ENCODE measurements around the gene PGM2L1.
"Not testable (repeated sequence)": the region's sequence is repeated elsewhere in the genome, so short reads cannot be mapped to it uniquely, and the experiment has no call there.

PGM2L1 gene
- total RNA-seq = 60.5 to 72.6 reads per million in 2 experiments

DNA sequence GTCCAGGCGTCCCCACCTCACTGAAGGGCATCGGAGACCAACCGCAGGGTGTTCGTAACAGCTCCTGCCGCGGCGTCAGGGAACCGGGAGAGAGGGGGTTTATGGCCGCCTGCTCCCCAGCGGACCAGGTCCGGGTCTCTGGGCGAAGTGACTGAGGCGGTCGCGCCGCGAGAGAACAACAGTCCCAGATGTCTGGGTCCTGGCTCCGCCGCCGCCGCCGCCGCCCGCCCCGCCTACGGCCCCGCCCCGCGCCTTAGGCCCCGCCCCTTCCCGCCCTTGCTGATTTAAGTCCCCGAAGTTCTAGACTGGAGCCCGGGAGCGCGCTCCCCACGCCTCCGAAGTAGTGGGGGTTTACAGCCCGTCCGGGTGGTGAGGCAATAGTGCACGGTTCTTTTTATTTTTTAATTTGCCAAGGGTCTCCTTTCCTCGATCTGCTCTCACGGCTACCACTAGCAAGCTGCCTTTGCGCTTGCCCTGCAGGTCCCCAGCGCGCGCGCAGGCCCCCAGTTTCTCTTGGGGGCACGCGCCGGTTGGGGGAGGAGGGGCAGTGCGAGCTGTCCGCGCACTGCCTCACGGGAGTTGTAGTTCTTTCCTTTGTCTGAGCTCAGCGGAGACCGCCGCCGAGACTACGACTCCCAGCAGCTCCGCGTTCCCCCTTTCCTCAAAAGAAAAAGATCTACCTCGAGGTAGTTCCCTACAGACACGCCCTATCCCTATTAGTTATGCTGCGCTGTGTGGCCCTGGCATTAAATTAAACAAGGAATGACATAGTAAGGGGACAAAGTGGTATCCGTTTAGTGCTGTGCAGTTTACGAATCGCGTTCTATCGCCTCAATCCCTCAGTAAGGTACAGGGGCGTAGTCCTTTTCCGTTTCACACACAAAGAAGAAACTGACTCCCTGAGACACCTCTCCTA lies at the start of gene PGM2L1:
PGM2L1 (minus strand) TSS at position 190 of the 916 bp plus-strand sequence. CDS start 272 bp downstream, outside the sequence.
- peak; percentile 89 for DNase-seq (ENCODE audit: low read depth)

DNA sequence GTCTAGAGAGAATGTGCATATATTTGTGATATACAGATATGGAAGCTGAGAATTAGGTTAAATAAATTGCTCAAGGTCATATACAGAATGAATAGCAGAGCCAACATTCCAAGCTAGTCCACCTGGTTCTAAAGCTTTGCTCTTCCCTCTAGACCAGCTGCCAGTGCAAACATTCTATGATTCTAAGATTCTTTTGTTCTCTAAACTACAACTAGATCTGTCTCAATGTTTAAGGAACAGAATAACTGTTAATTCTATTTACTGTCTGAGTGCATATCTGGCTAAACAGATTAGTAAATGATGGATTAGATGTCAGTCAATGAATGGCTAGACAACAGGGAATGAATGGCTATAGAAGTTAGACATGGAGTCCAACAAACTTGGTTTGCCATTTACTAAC lies 49.5 kb upstream of the PGM2L1 start:
- no peak for DNase-seq (ENCODE audit: low read depth)

DNA sequence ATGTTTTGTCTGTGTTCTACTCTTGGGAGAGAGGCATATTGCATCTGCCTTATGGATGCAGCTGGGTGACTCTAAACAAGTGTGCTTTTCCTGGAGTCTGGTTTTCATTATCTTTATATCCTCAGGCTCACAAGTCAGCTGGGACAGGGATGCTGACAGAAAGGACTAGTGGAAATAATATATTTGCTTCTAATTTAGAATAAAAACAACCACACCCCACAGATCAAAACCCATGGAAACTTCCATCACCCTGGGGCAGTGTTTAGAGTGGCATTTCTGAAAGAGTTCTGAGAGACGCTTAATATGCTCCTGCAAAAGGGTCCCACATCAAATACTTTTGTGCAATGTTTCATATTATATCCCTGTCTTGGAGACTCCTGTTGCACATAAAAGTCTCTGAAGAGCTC lies 48.3 kb upstream of the PGM2L1 start:
- DNase-seq (ENCODE audit: low read depth) = no peak

DNA sequence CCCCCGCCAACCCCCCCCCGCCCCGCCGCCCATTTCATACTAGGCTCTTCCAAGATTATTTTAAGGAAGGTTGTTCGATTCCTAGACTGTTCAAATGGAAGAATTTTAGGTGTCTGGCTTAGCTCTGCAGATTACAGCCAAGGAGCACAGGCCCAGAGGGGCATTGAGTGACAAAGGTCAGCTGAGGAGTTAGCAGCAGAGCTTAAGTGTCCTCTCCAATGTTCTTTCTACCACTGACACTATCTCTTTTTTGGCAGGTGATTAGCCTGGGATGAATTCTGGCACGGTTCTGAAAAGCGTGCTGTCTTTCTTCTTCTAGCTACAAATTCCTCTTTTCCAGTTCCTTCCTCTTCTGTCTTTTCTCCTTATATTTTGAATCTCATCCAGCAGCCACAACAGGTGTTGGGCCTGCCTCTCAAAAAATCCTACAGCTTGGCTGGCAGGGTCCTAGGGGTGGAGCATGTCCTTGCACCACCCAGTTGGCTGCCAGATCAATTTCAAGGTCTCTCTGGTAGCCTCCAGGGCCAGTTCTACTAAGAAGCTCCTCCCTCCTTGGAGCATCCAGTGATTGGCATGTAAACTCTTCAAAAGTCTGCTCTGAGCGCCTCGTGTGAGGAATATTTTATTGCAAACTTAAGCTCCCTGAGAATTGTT lies 46.1 kb upstream of the PGM2L1 start:
- no peak for DNase-seq (ENCODE audit: low read depth)

DNA sequence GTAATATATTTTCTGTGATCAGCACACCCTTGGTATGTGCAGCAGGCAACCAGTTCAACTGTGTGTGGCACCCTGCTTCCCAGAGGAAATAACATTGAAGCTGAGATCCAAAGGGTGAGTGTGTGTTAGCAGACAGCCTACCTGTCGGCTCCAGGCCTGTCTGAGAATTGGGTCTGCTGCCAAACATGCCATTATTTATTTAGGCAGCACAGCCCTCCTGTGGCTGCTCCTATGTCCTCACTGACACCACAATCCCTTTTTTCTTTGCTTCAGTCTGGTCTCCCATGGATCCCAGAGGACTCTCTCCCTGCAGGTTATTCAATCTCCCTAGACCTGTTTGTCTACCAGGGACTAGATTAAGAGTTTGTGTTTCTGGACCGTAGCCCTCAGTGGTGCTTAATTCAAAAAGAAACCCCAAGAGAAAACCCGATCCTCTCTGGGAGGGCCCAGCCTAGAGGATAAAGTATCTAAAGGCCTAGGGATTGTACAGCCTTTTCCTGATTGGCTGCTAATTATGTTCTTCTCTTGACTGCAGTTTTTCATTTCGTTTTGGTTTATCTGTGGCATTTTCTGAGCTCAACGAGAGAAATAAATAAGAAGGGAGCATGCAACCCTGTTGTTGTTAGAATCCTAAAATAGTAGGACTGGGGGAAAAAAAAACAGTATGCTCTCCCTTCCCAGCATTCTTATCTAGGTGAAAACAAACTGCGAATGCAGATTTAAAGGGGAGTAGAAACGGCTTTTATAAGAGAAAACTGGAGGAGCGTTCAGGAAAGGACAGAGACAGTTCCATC lies 45.0 kb upstream of the PGM2L1 start:
- no peak for DNase-seq (ENCODE audit: low read depth)

DNA sequence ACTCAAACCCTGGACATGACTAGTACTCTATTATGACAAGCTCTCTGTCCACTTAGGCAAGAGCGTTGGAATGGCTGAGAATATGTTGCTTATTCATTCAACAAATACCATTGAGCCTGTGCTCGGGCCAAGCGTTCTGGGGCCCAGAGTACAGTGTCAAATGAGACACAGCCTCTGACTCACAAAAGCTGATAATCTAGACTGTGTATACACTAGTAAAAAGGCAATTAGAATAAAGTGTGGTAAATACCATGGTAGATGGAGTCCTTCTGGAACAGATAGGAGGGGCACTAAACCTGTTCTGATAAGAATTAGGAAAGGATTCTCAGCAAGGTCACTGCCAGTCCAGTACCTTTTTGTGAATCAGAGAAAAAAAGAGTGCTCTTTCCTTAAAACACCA lies 44.4 kb upstream of the PGM2L1 start:
- no peak for DNase-seq (ENCODE audit: low read depth)

DNA sequence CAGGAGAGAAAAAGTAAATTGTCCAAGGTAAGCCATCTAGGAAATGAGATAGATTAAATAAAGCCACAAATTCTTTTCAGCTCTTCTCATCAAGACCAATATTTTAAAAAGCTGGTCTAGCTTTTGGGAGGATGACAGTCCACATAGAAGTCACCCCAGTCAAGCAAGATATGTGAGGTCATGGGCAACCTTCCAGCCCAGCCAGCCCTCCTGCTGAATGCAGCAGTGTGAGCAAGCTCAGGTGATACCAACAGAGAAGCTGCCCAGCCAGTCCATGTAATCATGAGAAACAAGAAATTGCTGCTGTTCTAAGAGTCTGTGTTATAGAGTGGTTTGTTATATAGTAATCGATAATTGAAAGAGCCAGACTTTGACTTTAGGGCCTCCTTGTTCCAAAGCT lies 40.4 kb upstream of the PGM2L1 start:
- no peak for DNase-seq (ENCODE audit: low read depth)

DNA sequence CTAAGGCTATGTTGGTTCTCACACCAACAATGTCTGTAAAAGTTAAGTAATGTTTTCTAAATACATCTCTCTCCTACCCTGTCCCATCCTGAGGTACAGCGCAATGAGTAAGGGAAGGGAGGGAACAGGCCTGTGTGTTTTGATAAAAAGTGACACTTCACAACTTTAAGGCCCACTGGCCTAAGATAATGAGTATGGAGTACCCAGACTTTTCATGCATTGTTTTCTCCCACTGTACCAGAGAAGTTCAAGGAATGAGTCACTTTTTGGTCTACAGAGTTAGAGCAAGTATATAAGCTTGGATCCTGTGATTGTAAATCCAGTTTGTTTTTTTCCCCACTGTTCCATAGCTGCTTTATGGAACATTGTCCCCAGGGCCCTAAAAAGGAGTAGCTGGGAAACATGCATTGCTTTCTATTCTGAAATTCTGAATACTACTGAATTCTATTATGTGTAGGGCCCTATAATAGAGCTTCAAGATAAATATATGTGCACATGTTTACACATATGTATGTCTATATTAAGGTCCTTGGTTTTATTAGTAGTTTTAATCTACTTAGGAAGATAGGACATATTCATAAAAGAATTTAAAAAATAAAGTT lies 39.3 kb upstream of the PGM2L1 start:
- no peak for DNase-seq (ENCODE audit: low read depth)

DNA sequence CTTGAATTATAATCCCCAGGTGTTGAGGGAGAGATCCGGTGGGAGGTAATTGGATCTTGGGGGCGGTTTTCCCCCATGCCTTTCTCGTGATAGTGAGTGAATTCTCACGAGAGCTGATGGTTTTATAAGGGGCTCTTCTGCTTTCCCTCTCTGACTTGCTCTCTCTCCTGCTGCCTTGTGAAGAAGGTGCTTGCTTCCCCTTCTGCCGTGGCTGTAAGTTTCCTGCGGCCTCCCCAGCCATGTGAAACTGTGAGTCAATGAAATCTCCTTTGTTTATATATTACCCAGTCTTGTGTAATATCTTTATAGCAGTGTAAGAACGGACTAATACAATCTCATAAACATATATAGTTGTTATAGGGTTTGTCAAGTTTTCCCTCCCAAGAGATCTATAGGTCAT lies 36.3 kb upstream of the PGM2L1 start:
- no peak for DNase-seq (ENCODE audit: low read depth)

DNA sequence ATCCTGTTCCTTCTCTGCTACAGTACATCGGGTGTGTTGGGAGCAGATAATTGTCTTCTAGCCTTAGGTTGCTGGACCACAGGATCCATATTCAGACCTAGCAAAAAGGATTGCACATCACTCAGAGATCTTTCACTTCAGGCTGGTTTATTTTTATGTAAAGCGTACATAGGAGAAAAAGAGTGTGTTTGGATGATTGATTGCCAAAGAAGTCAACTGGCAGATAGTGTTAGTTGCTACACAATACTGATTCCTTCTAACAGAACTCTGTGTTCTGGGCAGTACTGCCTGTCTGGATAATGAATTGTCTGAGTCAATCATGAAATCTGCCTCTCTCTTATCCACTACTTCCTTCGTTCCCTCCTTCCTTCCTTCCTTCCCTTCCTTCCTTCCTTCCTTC lies 31.0 kb upstream of the PGM2L1 start:
- DNase-seq (ENCODE audit: low read depth) = no peak

DNA sequence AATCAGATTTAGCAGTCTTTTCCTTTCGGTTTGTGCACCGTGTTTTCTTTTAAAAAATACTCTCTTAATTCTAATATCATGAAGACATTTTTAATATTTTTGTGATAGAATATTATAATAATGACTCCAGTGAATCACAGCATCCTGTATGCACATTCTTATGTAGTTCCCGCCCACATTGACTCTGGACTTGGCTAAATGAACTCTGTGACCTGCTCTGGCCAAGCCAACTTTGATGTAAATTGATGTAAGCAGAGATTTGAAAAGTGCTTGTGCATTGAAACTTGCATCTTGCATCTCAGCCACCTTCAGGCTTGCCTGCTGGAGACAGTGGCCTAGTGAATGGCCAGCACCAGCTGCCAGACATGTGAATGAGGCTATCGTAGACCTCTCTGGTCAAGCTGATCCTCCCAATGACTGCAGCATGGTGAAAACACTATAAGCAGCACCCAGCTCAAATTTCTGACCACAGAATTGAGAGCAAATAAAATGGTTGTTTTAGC lies 29.2 kb upstream of the PGM2L1 start:
- DNase-seq (ENCODE audit: low read depth) = no peak

DNA sequence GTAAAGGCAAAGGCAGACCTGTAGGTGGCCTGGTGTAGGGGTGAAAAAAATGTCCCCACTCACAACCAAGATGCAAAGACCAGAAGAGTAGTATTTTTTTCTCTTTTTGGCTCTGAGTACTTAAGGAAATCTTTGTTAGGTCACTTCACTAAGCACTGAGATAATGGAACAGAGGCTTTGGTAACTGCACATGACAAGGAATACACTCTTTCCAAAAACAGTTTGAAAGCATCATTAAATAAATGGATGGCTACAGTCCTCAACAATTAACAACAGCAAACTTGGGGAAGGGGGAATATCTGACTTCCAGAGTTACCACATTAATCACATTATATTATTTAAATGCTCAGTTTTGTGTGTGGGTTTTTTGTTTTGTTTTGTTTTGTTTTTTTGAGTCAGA lies 26.9 kb upstream of the PGM2L1 start:
- DNase-seq (ENCODE audit: low read depth) = no peak

DNA sequence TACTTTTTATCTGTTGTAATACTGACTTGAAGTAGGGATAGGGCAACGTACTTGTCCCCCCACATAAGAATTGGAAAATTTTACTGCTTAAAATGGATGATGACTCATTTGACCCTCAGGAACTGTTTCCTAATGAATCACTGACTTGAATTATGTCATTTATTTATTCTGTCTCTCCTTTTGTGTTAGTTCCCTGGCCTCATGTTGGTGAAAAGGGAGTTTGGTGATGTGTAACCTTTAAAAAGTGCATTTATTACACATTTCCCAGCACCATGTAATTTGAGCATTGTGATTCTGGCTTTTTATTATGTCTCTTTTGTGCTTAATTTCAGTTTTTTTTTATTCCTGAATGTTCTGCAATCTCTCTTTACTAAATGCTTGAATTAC lies 20.3 kb upstream of the PGM2L1 start:
- no peak for DNase-seq (ENCODE audit: low read depth)

DNA sequence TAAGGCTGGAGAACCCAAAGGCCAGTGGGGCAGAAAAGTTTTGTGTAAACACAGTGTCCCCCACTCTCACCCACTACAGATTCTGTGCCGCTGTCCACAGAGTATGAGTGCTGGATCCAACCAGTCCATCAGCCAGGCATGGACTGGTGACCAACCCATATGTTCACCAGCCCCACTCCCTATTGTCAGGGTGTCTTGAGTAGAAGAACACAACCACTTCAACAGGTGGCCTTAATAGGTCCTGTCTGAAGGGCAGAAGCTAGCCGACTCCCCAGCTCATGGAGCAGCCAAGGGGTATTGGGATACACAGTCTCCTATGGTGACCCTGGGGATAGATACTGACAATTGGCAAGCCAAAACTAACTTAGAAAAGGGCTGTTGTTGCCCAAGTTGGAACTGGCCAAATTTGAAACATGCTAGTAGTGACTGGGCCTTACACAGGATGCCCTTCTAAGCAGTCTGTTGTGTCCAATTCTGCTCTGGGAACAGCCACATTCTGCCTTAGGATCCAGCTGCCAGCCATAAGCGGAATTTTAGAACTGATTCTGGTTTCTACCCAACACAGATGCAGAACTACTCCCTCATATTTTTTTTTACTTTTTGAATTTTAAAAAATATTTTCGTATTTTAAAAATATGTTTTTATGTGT lies 19.8 kb upstream of the PGM2L1 start:
- no peak for DNase-seq (ENCODE audit: low read depth)

DNA sequence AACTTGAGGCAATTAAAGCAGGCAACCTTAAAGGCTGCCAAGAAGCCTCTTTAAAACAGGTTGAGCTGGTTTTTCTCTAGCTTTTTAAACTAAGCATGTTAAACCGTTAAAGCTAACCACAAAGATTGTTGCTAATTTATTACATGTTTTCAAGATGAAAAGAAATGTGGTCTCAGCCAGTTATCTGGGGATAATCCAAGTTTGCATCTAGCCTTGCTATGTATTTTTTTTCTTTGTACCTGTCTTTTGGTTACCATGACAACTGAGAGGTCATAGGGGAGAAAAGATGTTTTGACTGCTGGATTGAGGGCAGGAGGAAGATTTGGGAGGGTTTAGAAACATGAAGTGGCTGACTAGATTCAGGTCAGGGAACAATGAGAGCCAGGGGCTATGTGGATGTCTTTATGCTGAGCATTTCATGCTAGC lies 19.2 kb upstream of the PGM2L1 start:
- DNase-seq (ENCODE audit: low read depth) = no peak

DNA sequence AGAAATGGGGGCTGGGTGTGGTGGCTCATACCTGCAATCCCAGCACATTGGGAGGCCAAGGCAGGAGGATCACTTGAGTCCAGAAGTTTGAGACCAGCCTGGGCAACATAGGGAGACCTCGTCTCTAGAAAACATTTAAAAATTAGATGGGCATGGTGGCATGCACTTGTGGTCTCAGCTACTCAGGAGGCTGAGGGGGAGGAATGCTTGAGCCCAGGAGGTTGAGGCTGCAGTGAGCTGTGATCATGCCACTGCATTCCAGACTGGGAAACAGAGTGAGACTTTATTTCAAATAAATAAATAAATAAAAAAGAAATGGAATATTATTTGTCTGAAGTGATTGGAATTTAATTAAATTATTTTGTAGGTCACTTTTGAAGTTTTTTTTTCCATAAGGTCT lies 18.7 kb upstream of the PGM2L1 start:
- not testable (repeated sequence) for DNase-seq (ENCODE audit: low read depth)

DNA sequence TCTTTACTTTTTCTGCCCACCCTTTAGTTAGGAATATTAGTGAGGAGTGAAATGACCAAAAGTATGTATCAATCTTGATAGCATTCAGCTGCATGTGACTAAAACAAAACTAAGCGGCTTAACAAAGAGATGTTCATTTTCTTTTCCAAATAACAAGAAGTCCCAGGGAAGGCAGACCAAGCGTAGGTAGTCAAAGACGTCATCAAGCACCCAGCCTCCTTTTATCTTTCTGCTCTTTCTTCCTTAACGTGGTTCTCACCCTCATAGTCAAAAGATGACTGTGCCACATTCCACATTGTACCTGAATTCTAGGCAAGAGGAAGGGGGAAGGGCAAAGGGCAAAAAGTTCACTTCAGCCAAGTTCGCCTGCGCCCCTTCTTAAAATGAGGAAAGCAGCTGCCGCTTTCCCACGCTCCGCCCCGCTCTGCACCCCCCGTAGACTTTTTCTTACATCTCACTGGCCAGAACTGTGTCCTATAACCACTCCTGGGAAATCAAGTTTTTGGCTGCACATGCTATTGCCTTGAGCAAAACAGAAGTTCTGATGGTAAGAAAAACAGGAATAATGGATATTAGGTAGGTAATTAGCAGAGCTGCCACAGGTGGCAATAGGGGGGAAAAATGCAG lies 14.6 kb upstream of the PGM2L1 start:
- no peak for DNase-seq (ENCODE audit: low read depth)

DNA sequence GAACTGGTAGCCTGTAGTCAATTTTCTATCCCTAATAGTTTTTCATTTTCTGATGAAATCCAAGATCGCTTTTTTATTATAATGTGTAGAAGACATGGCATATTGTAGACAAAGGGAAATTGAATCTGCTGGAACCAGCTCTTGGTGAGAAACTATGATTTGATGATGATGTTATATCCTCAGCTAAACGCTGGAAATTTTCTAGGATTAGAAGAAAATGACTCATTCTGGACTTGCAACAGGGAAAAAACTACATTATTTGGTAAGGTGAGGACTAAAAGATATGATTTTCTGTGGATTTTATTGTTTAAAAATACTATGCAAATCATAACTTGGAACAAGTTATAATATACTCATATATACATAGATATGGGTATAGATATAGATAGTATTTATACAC lies 14.1 kb upstream of the PGM2L1 start:
- no peak for DNase-seq (ENCODE audit: low read depth)

DNA sequence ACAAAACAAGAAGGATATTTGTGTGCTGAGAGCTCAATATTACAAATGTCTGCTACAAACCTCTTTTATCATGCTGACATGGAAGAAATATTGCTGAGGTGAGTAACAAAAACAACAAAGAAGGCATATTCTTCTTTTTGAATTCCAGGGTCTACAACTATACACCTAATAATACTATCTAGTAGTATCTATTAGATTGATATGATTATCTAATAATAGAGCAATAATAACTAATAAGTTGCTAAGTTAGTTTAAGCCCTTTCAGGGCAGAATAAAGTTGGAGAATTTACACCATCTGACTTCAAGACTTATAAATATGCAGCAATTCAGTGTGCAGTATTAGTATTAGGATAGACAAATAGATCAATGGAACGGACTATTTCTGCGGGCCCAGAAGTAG lies 11.4 kb upstream of the PGM2L1 start:
- no peak for DNase-seq (ENCODE audit: low read depth)

DNA sequence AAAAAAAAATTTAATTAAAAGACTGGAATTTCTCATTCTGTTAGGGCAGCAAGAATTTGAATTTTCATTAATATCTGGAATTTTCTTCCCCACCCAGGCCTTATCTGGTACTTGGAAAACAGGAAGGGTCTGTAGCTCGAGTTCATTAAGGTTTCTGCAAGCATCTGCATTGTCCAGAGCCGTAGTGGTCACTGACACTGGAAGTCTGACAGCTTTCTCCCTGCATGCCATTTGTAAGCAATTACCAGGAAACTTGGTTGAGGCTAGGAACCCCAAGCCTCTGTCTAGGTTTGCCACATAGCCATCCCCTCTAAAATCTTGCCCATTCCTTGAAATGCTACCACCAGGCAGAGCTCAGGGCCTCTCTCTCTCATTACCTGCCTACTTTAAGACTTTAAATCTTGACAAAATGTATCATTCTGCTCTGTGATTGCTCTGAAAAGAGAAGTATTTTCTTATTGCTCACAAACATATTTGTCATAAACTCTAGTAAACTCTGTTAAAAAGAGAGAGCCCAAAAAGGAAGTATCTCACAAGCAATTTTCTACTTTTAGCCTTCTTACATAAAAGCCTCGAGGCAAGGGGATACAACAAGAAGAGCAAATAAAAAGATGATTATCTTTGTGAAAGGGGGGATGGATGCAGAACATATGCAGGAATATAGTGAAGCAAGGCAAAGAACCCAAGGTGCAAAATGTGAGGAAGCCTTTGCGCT lies 5.5 kb upstream of the PGM2L1 start:
- DNase-seq (ENCODE audit: low read depth) = no peak

Data from T follicular helper cell (primary cell).